ENCODE measurements around the gene MAPK10.
A peak's percentile ranks its signal among the peaks of the same experiment; 100 is the strongest.

Gene MAPK10

DNA sequence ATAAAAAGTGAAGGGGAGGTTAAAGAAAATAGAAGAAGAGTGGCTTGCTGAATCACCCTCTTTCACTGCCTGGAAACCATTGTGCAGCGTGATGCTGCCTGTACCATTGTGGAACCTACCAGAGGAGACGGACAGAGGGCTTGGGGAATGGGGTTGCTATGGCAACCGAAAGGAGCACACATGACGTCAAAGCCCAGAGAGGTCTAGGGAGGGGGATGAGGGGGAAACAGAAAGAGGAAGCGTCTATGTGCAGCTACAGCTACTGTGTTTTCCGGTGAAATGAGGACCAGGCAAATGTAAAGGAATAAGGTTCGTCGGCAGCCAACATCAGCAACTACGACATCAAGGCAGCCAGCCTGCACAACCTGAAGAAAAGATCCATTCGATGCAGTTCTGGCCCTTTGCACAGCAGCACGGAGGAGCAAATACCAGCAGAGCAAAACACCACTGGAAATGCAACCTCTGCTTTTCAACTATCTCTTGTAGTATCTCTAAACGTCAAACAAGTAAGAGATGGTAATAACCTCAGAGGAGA, at the start of gene MAPK10:
Gene MAPK10 (minus strand): TSS at position 110 of the 535 bp plus-strand sequence.
- DNase-seq (ENCODE audit: low spot score), result no peak

DNA sequence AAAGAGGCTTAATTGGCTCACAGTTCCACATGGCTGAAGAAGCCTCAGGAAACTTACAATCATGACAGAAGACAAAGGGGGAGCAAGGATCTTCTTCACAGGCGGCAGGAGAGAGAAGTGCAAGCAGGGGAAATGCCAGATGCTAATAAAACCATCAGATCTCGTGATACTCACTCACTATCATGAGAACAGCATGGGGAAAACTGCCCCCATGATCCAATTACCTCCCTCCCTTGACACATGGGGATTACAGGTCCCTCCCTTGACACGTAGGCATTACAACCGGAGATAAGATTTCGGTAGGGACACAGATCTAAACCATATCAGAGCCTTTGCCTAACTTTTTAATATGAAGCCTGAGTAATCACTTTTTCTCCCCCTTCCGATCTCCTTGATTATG, 43.7 kb upstream of the MAPK10 start:
- no peak for DNase-seq (ENCODE audit: low spot score)

DNA sequence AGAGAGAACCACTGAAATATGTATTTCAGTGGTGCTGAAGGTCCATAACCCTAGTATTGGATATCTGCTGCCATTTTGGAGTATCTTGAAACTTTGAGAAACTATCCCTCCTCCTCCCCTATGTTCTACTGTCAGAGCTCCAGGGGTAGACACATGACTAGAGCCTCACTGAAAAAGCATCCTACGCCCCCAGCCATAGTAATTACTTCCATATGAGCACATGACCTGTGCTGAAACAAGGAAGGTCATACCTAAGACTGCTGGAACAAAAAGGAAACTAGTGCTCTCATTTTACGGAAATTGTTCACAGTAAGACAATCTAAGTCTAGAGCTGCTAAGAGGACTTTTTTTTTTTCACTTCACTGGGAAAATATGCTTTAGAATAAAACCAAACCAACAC, 42.0 kb upstream of the MAPK10 start:
- DNase-seq (ENCODE audit: low spot score), result no peak

GRCh38 chr4:86400216-86400615, 40.4 kb upstream of the MAPK10 start:
- no peak for DNase-seq (ENCODE audit: low spot score)

DNA sequence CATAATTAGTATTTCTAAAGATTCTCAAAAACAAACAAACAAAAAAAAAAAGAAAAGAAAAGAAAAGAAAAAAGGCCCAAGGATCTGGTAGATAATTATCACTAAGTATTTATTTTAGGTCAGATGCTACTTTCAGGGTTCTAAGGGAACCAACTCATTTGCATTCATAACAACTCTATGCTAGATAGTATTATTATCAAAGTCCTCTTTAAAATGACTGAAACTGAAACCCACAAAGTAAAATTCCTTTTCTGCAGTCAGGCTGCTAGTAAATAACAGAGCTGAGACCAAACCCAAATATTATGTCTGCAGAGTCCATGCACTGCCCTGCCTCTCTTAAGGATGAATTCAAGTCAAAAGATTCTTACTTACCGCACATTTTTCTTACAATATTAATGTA, 38.3 kb upstream of the MAPK10 start:
- DNase-seq (ENCODE audit: low spot score), result no peak

GRCh38 chr4:86393749-86394148, 33.9 kb upstream of the MAPK10 start:
- no peak for DNase-seq (ENCODE audit: low spot score)

DNA sequence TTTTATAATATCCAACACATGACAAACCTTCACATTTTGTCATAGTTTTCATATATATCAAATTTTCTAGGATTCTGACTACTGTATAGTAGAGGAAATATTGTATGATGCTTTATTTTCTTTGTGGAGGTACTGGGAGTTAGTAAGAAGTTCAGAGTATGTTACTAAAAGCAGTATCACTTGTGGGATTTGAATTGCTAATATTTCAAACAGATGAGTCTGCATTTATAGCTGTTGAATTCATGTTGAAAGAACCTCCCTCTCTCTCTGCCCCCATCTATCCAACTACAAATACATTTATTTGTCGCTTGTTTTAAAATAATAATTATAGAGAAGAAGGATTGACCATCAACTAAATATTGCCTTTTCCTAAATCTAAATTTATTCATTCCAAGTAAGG, 29.8 kb upstream of the MAPK10 start:
- DNase-seq (ENCODE audit: low spot score), result no peak

- DNase-seq (ENCODE audit: low spot score), result no peak
Observed at GRCh38 chr4:86388252-86388651, 28.4 kb upstream of the MAPK10 start.

DNA sequence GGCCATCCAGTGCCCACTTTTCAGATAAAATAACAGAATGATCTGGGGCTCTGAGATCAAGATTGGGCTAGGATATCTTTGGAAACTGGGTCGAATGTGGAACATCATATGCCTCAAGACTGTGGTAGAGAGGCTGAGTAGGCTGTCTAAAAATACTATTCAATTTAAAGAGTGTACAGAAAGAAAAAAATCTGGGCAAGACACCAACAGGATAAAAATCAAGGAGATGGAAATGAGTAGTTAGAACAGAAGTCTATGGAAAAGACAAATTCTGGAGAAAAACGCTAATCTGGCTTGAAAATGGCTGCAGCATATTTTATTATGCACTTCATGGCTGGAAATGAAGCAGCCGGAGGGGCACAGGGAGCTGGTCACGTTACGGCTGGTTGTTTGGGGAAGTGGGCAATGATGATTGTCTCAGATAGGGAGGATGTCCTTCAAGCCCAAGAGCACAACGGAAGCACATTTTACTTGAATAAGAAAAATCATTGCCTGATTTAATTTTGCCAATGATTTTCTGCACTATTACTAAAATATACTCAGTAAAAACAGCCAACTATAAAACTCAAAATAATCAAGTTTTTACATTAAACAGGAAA, 27.1 kb upstream of the MAPK10 start:
- DNase-seq (ENCODE audit: low spot score), result no peak

GRCh38 chr4:86386201-86386600, 26.3 kb upstream of the MAPK10 start:
- DNase-seq (ENCODE audit: low spot score), result no peak

DNA sequence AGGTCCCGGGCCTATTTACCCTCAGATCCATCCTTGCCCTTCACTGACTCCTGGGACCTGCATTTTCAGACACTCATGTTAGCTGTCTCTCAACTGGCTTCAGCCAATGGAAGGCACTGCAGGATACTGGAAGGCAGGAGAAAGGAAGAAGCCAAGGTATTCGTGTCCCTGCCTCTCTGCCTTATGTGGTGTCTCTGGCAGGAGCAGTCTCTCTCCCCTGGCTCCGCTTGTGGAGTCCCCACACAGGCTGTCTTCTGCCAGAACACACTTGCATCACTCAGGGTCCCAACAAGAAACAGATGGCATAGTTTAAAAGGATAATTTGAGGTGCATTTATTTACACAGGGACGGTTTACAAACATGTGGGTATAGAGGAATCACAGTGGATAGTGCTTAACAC, 21.6 kb upstream of the MAPK10 start:
- DNase-seq (ENCODE audit: low spot score), result no peak

- peak; percentile 50 for DNase-seq (ENCODE audit: low spot score)
Observed at GRCh38 chr4:86380181-86380724, 20.4 kb upstream of the MAPK10 start.

GRCh38 chr4:86376850-86377249, 17.0 kb upstream of the MAPK10 start:
- DNase-seq (ENCODE audit: low spot score), result no peak

DNA sequence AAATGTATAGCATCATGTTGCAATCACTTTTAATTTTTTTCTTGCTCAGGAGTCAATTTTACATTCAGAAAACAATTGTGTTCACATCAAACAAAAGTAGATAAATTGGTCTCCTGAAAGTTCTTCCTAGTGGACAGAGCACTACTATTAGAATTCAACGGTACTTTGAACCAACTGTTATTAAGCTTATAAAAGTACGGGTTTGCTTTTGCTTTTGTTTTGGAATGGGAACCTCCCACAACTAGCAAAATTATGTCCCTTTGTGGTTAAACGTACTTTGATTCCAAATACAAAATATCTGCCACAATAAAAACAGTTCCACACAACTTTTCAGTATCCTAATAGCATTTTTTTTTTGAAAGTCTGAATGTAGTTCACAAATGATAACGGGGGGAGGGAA, 8.6 kb upstream of the MAPK10 start:
- DNase-seq (ENCODE audit: low spot score), result no peak

DNA sequence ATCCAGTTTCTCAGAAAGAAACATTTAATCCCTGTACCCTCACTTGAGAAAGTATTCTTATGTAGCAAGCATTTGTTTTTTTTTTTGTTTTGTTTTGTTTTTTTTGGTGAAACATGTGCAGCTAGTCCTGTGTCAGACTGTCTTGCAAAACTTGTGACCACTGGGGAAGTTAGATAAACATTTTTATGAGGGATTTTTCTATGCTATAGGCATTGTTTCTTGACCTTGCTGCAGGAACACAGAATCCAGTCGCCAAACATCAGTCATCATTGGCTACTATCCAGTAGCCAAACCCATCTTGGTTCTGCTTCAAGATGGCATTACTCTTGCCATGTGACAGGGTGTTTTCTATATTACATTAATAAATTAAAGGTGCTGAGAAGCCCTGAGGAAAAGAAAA, 7.7 kb upstream of the MAPK10 start:
- DNase-seq (ENCODE audit: low spot score), result no peak

DNA sequence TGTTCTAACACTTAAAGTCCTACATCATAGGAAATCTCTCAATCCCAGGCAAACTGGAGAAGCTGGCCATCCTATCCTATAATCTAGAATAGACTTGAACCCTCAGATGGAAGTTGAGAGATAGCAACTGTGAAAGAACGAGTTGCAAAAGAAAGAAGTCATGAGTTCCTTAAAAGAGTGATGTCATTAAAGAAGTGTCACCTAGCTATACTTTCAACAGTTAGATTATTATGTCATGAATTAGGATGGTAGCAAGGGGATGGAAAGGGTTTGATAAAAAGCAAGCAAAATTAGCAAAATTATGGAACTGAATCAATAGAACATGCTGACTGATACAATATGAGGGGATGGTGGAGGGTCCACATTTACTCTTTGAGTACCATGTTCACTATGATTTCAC, 7.1 kb upstream of the MAPK10 start:
- no peak for DNase-seq (ENCODE audit: low spot score)

DNA sequence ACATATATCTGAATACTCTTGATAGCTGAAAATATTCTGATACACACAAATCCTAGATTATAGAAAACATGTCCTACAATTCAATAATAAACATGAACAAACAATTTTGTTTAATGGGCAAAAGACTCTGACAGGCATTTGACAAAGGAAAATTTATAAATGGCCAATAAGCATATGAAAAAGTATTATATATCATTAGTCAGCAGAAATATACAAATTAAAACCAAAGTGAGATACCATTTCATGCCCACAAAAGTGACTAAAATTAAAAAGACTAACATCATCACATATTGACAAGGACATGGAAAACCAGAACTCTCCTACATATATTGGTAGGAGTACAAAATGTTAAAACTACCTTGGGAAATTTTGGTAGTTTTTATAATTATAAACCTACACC, 2.7 kb upstream of the MAPK10 start:
- DNase-seq (ENCODE audit: low spot score), result no peak

DNA sequence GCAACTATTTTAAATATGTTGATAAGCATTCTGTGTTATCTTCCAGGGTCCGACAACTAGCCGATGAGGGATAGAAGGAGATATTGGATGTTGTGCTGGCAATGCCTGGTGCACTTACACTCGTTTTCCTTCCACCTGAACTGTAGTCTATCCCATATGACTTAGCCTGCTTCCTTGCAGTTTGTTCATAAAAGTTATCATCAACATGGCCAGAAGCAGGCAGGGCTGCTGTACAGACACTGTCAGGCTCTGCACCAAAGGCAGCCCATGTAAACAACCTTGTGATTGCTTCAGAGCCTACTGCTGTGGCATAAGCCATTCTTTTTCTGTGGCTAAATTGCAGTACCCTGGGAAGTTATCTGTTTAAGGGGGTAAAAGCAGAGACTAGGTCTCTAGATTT, 1.6 kb downstream of the MAPK10 start:
- no peak for DNase-seq (ENCODE audit: low spot score)

- no peak for DNase-seq (ENCODE audit: low spot score)
Observed at GRCh38 chr4:86357608-86358007, 2.2 kb downstream of the MAPK10 start.

GRCh38 chr4:86356425-86357210, 3.2 kb downstream of the MAPK10 start:
- no peak for DNase-seq (ENCODE audit: low spot score)

- no peak for DNase-seq (ENCODE audit: low spot score)
Observed at GRCh38 chr4:86354390-86354789, 5.5 kb downstream of the MAPK10 start.

DNA sequence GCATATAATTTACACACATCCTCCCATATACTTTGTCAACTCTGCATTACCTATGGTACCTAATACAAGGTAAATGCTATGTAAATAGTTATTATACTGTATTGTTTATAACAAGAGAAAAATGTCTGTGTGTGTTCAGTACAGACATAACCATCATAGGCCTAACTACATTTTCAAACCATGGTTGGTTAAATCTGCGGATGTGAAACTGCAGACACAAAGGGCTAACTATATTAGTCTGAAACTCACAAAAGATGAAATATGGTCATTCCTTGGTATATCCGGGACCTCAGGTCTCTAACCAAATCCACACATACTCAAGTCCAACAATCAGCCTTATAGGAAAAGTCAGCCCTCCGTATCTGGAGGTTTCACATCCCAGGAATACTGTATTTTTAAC, 13.5 kb downstream of the MAPK10 start:
- DNase-seq (ENCODE audit: low spot score), result no peak

DNA sequence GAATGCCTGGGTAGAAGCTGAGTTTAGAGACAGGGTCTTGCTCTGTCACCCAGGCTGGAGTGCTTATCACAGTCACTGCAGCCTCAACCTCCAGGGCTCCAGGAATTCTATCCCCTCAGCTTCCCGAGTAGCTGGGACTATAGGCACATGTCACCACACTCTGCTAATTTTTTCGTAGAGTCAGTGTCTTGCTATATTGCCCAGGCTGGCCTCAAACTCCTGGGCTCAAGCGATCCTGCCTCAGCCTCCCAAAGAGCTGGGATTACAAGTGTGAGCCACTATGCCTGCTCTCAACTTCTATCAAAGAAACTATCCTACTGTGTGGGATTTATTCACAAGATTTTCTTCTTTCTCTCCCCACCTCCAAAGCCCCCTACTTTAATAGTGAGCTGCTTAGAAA, 15.7 kb downstream of the MAPK10 start:
- no peak for DNase-seq (ENCODE audit: low spot score)

Measured in HuH-7 (cell line).